Skeletal muscle tissue (tissue), 4 donors: ENCODE measurements around the gene CDK6. TPM values are rescaled to one million over a fixed set of nuclear protein-coding genes. Genes with fewer than 3 reads are reported as not detected.

Experiments used
- H3K27ac ChIP-seq: one replicate; pipeline ENCODE4 v1.7.0; 2013; ENCODE audit warnings: mild to moderate bottlenecking, low read depth, low read length, inconsistent platforms
- H3K27me3 ChIP-seq, 3 donors: one replicate each; pipeline ENCODE4 v1.7.0; 2013; ENCODE audit warnings: low read length in 3 of 3; ENCODE audit not compliant: control insufficient read depth in 3 of 3, insufficient read depth in 3 of 3
- H3K36me3 ChIP-seq, 3 donors: one replicate each; pipeline ENCODE4 v1.7.0; 2013; ENCODE audit warnings: low read length in 3 of 3; ENCODE audit not compliant: control insufficient read depth in 3 of 3, insufficient read depth in 3 of 3
- H3K4me1 ChIP-seq, 3 donors: one replicate each; pipeline ENCODE4 v1.7.0; 2013; ENCODE audit warnings: low read length in 3 of 3, mild to moderate bottlenecking in 3 of 3; ENCODE audit not compliant: control insufficient read depth in 3 of 3, insufficient read depth in 3 of 3
- H3K4me3 ChIP-seq, 3 donors: one replicate each; pipeline ENCODE4 v1.7.0; 2013; ENCODE audit warnings: low read length in 3 of 3
- H3K9ac ChIP-seq, 3 donors: one replicate each; pipeline ENCODE4 v1.7.0; 2013; ENCODE audit warnings: low read length in 3 of 3, mild to moderate bottlenecking in 3 of 3, moderate library complexity in 2 of 3, low read depth in 1 of 3
- H3K9me3 ChIP-seq, 3 donors: one replicate each; pipeline ENCODE4 v1.7.0; 2013; ENCODE audit warnings: low read length in 3 of 3; ENCODE audit not compliant: control insufficient read depth in 3 of 3
- total RNA-seq: library from RNA; depleted of rRNA; stranded (reverse); fragments of >200 nt; gene quantifications from one replicate; pipeline ENCODE4 v1.2.3, GENCODE V29; 2014
- donor health status: Osteomylitis.

CDK6 gene
- total RNA-seq, 1 donor from 2014 or later: 72.5 TPM

DNA sequence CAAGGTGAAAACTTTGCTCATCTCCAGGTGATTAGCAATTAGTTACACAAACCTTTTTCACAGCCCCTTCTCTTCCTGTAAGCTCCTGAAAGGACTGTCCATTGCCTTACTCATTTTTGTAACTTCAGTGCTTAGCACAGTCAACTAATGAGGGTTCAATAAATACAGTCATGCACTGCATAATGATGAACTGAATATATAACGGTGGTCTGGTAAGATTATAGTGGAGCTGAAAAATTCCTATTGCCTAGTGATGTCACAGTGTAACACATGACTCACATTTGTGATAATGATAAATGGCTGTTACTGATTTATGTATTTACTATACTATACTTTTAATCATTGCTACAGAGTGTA is 233.3 kb downstream of the CDK6 start:
- H3K27ac ChIP-seq: no peak overlapping the region
- H3K4me1 ChIP-seq: no peaks in the 10 kb centered on the region
- no peaks in the 10 kb centered on the region for H3K9me3 ChIP-seq
- no peak overlapping the region for H3K4me3 ChIP-seq
- no peaks in the 10 kb centered on the region for H3K27me3 ChIP-seq
- no peak overlapping the region for H3K9ac ChIP-seq
- no peaks in the 10 kb centered on the region for H3K36me3 ChIP-seq

DNA sequence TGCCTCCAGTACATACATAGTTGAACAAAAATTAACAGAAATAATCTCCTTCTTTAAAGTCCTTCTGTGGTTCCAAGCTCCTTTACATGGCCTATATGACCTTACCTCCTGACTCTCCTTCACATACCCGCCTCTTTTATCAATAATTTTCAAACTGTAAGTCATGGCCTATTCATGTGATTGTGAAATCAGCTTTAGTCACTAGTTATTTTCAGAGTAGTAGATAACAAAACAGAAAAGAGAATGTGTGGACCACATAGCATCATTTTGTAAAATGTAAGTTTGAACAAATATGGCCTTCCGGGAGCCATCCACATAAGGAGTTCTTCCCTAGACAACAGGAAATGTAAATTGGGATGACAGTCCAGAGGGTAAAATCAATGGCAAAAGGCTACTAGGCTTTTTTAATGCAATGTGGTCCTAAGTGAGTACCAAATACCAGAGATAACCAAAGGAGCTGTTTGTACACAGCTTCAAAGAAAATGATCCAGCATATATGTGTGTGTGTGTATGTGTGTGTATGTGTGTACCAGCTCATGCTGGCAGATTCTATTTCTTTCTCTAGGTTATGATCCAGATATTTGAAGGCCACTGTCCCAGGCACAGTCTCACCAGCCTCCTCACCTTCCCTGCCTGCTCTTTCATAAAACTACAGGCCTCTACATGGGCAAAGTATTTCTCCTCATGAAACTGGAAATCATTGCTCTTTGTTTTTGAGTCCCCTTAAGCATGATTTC is 233.9 kb downstream of the CDK6 start:
- Histone ChIP-seq H3K36me3 (no peaks in the 10 kb centered on the region), H3K27me3 (peaks cover 0 to 4% (median 0%) of the 10 kb centered on the region in 3 donors), H3K27ac (no peak overlapping the region), H3K9ac (no peak overlapping the region), H3K9me3 (no peaks in the 10 kb centered on the region), H3K4me3 (no peak overlapping the region), H3K4me1 (no peaks in the 10 kb centered on the region)

DNA sequence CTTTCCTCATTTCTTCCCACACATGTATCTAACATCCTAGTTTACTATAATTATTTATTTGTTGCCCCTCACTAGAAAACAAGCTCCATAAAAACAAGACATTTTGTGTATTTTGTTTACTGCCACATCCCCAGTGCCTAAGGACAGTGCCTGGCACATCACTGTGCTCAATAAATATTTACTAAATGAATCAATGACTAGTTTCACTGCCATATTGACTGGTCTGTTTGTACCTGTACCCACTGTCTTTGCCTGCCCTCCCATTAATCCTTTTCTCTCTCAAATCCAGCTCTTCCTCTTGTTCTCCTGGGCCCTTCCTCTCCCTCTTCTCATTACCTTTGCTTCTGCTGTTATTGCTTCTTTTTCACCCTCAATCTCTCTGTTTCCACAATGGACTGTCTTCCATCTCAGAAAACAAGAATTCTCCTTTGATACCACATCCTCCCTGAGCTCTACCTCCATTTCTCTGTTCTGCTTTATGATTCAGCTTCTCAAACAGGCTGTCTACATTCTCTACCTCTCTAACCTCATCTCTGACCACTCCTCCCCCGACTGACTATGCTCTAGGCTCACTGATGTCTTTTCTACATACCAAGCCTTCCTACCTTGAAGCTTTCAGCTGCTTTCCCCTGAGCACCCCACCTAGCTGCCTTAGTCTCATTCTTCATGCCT is 237.9 kb downstream of the CDK6 start:
- peaks cover 0 to 4% (median 0%) of the 10 kb centered on the region in 3 donors for H3K27me3 ChIP-seq
- H3K9me3 ChIP-seq: no peaks in the 10 kb centered on the region
- H3K9ac ChIP-seq: no peak overlapping the region
- H3K27ac ChIP-seq: no peak overlapping the region
- no peaks in the 10 kb centered on the region for H3K36me3 ChIP-seq
- H3K4me3 ChIP-seq: no peak overlapping the region
- H3K4me1 ChIP-seq: no peaks in the 10 kb centered on the region

DNA sequence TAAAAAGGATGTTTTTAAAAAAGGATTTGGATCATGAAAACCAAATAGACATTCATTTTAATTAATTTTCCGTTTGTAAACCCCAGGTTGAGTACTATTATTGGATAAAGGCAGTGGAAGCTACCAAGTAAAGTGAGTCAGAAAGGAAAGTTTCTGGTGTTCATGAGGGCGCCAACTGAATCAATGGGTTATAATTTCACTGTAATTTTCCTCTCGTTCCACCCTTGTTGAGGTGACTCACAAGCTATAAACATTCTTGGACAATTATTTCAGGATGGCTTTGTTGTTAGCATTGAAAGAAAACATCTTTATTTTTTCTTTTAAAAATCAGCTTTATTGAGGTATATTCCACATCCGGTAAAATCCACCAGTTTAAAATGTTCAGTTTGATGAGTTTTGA is 241.1 kb downstream of the CDK6 start:
- Histone ChIP-seq H3K36me3 (no peaks in the 10 kb centered on the region), H3K27me3 (peaks cover 0 to 4% (median 0%) of the 10 kb centered on the region in 3 donors), H3K9me3 (no peaks in the 10 kb centered on the region), H3K27ac (no peak overlapping the region), H3K9ac (no peak overlapping the region), H3K4me3 (no peak overlapping the region), H3K4me1 (peaks cover 0 to 7% (median 5%) of the 10 kb centered on the region in 3 donors)

DNA sequence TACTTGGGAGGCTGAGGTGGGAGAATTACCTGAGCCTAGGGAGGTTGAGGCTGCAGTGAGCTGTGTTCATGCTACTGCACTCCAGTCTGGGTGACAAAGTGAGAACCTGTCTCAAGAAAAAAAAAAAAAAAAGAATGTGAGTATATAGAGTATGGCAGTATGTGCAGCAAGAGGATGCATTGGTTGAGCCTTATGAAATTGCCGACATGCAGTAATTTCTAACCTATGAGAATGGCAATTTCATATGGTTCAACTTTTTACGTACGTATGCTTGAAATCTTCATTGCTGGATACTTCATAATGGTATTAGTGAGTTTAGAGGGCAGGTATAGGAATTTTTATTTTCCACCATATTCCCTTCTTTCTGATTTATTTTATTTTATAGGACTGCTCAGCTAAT is 241.6 kb downstream of the CDK6 start:
- Histone ChIP-seq H3K9me3 (no peaks in the 10 kb centered on the region), H3K4me3 (no peak overlapping the region), H3K27me3 (peaks cover 0 to 4% (median 0%) of the 10 kb centered on the region in 3 donors), H3K36me3 (no peaks in the 10 kb centered on the region), H3K27ac (no peak overlapping the region), H3K9ac (no peak overlapping the region), H3K4me1 (peaks cover 0 to 9% (median 5%) of the 10 kb centered on the region in 3 donors)

DNA sequence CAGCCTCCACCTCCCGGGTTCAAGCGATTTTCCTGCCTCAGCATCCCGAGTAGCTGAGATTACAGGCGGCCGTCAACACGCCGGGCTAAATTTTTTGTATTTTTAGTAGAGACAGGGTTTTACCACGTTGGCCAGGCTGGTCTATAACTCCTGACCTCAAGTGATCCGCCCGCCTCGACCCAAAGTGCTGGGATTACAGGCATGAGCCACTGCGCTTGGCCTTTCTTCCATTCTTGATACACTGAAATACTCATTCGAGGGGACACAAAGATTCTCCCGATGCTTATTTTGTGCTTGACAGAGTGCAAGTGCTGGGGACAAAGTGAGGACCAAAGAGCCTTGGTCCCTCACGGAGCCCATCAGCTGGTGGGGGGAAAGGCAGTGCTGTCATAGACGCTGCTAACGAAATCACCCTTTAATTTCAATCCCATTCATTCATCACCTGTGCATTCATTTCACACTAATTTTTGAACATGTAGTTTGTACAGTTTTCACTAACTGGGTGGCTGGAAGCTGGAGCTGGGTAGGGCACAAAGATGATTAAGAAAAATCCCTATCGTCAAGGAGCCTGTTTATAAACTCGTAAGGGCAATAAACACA is 245.6 kb downstream of the CDK6 start:
- peaks cover 16 to 31% (median 24%) of the 10 kb centered on the region in 3 donors for H3K4me1 ChIP-seq
- H3K9ac ChIP-seq: peak overlapping the region; percentile 73 to 93 (median 86)

DNA sequence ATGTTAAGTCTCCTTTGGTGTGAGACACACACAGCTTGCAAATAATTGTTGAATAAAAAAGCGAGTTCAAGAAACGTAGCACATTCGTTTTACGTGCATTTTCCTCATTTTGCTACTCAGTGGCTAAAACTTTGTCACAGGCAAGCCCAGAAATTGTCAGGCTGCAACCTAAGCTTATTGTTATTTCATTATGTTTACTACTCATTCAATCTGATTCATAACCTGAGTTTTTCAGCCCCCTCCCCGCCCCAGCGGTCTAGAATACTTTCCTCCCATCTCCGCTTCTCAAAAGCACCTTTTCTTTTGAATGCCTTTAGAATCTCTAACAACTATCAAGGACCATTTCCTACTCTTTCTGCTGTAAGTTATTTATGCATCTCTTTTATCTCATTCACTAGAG is 247.3 kb downstream of the CDK6 start:
- Histone ChIP-seq H3K27me3 (no peaks in the 10 kb centered on the region), H3K27ac (peak overlapping the region; percentile 87), H3K4me3 (peak overlapping the region; percentile 76 to 96 (median 95)), H3K4me1 (peaks cover 16 to 31% (median 24%) of the 10 kb centered on the region in 3 donors), H3K9me3 (no peaks in the 10 kb centered on the region), H3K9ac (peak overlapping the region; percentile 86 to 94 (median 93)), H3K36me3 (peaks cover 0 to 2% (median 0%) of the 10 kb centered on the region in 3 donors)

More for the DNA sequence above, 245.6 kb downstream of the CDK6 start:
- Histone ChIP-seq H3K36me3 (peaks cover 0 to 2% (median 0%) of the 10 kb centered on the region in 3 donors), H3K4me3 (peak overlapping the region; percentile 76 to 96 (median 95)), H3K9me3 (no peaks in the 10 kb centered on the region), H3K27me3 (no peaks in the 10 kb centered on the region), H3K27ac (no peak overlapping the region)

DNA sequence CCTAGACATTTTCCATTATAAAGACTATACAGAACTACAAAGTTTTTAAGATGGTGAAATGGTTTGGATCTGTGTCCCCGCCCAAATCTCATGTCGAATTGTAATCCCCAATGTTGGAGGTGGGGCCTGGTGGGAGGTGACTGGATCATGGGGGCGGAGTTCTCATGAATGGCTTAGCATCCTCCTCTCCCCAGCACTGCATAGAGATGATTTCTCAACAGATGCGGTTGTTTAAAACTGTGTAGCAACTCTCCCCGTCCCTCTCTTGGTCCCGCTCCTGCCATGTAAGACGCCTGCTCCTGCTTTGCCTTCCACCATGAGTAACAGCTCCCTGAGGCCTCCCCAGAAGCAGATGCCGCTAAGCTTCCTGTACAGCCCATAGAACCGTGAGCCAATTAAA is 247.8 kb downstream of the CDK6 start:
- H3K9ac ChIP-seq: no peak overlapping the region

DNA sequence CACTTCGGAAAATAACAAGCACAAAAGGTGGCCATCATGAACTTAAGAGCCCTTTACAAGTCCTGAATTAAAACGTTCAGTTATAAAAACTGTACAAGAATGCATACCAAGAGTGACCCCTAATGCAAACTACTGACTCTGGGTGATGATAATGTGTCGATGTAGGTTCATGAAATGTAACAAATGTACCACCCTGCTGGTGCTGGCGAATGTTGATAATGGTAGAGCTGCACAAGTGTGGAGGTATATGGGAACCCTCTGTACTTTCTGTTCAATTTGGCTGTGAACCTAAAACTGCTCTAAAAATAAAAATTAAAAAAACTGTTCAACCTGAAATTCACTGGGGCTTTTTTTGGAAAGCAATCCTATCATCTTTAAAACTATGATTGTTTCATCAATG is 249.5 kb downstream of the CDK6 start:
- Histone ChIP-seq H3K36me3 (peaks cover 0 to 2% (median 0%) of the 10 kb centered on the region in 3 donors), H3K9me3 (no peaks in the 10 kb centered on the region), H3K4me3 (no peak overlapping the region), H3K27ac (no peak overlapping the region), H3K27me3 (no peaks in the 10 kb centered on the region), H3K4me1 (peaks cover 16 to 31% (median 24%) of the 10 kb centered on the region in 3 donors), H3K9ac (no peak overlapping the region)

More for the DNA sequence above, 247.8 kb downstream of the CDK6 start:
- H3K4me3 ChIP-seq: peak overlapping the region; percentile 7 to 96 (median 95)
- peaks cover 0 to 2% (median 0%) of the 10 kb centered on the region in 3 donors for H3K36me3 ChIP-seq
- H3K4me1 ChIP-seq: peaks cover 16 to 31% (median 24%) of the 10 kb centered on the region in 3 donors
- H3K27ac ChIP-seq: no peak overlapping the region
- H3K27me3 ChIP-seq: no peaks in the 10 kb centered on the region
- no peaks in the 10 kb centered on the region for H3K9me3 ChIP-seq

DNA sequence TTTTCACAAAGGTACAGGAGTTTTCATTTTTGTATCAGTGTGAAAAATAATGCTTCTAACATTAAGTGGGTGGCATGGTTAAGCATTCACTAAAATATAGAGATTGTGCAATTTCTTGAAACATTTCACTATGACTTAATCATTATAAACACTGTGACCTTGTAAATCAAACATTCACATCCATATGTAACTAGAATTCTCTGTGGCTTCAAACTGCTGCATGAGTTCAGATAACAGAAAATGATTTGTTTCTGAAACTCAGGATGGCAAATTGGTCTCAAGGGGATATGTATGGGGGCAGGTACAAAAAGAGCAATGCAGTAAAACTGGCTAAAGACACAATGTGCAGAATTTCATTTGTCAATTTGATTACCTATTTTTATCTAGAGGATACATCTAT is 250.0 kb downstream of the CDK6 start:
- Histone ChIP-seq H3K27me3 (no peaks in the 10 kb centered on the region), H3K9me3 (no peaks in the 10 kb centered on the region), H3K36me3 (peaks cover 0 to 2% (median 0%) of the 10 kb centered on the region in 3 donors), H3K27ac (no peak overlapping the region), H3K4me1 (peaks cover 16 to 31% (median 24%) of the 10 kb centered on the region in 3 donors), H3K4me3 (no peak overlapping the region), H3K9ac (no peak overlapping the region)
